GM12878 (cell line): ENCODE measurements around the gene KIF23. TPM values are rescaled to one million over a fixed set of nuclear protein-coding genes. Genes with fewer than 3 reads are reported as not detected.

Experiments
- ATAC-seq: fragments of 200-7000 bp; cut with Tn5 transposase; 3 replicates; pipeline ENCODE4 v1.9.1; 2020; ENCODE audit warnings: mild to moderate bottlenecking, moderate library complexity
- BruUV-seq: library from RNA; stranded (reverse); fragments of 400-500 nt; replicated peaks from 2 replicates; lab custom pipeline; 2021; lab: Mats Ljungman, UMichigan
- CTCF ChIA-PET: fragments of 300-600 bp; sonication (Branson Sonifier 250); formaldehyde crosslinking; extraction: SDS; loops from one replicate; lab custom pipeline; 2021; ENCODE audit warnings: inconsistent platforms; lab: Yijun Ruan, JAX
- POLR2A ChIA-PET: fragments of 350-600 bp; formaldehyde crosslinking; extraction: SDS; loops from one replicate; lab custom pipeline; 2021; ENCODE audit warnings: inconsistent platforms; lab: Charles Lee
- RAD21 ChIA-PET: fragments of 300-600 bp; sonication (Branson Sonifier 250); formaldehyde crosslinking; loops from one replicate; lab custom pipeline; 2023; ENCODE audit warnings: antibody characterized with exemption; ENCODE audit not compliant: unreplicated experiment; lab: Charles Lee
- SMC1A ChIA-PET: fragments of 300-600 bp; sonication (Branson Sonifier 250); formaldehyde crosslinking; loops from one replicate; lab custom pipeline; 2023; ENCODE audit not compliant: unreplicated experiment, uncharacterized antibody; lab: Charles Lee
- DNase-seq: peaks from one replicate; pipeline ENCODE4 v3.0.0-alpha.2; 2011; ENCODE audit warnings: low read depth, low spot score
- FAIRE-seq: peaks from 3 replicates; lab custom pipeline; 2011; peaks lifted over from hg19 to GRCh38; lab: Jason Lieb, UNC
- H2AFZ ChIP-seq: 2 replicates; pipeline ENCODE4 v1.6.0; 2011; ENCODE audit warnings: low read depth, low read length, control low read depth; ENCODE audit not compliant: control insufficient read depth
- H3K27ac ChIP-seq: 2 replicates; pipeline ENCODE4 v1.5.1; 2011; ENCODE audit warnings: control low read depth; ENCODE audit not compliant: control insufficient read depth, insufficient read depth
- H3K27me3 ChIP-seq, 2 experiments: replicated peaks in 1 of 2; 2 replicates each; pipeline versions ENCODE4 v1.6.0 to v1.6.1; 2011; ENCODE audit warnings: low read length in 1 of 2; ENCODE audit not compliant: control insufficient read depth in 2 of 2, insufficient read depth in 2 of 2
- H3K36me3 ChIP-seq, 2 experiments: 2 replicates each; pipeline ENCODE4 v1.5.1; 2011; ENCODE audit warnings: low read length in 1 of 2; ENCODE audit not compliant: control insufficient read depth in 2 of 2, insufficient read depth in 2 of 2
- H3K4me1 ChIP-seq: 2 replicates; pipeline ENCODE4 v1.6.1; 2011; ENCODE audit warnings: mild to moderate bottlenecking, low read length, moderate library complexity, mixed read lengths; ENCODE audit not compliant: control insufficient read depth, insufficient read depth
- H3K4me2 ChIP-seq: 2 replicates; pipeline ENCODE4 v1.6.0; 2011; ENCODE audit warnings: control low read depth; ENCODE audit not compliant: control insufficient read depth, insufficient read depth
- H3K4me3 ChIP-seq: fragments of 200-600 bp; sonication (generic); 2 replicates; pipeline ENCODE4 v1.5.1; 2016
- H3K79me2 ChIP-seq: 2 replicates; pipeline ENCODE4 v1.6.0; 2011; ENCODE audit warnings: low read length; ENCODE audit not compliant: control insufficient read depth, insufficient read depth
- H3K9ac ChIP-seq: 2 replicates; pipeline ENCODE4 v1.8.0; 2011; ENCODE audit warnings: low read length, control low read depth, mixed read lengths; ENCODE audit not compliant: control insufficient read depth, insufficient read depth
- H3K9me3 ChIP-seq: replicated peaks from 3 replicates; pipeline ENCODE4 v1.5.1; 2011; ENCODE audit warnings: mild to moderate bottlenecking, low read length; ENCODE audit not compliant: control insufficient read depth, insufficient read depth
- H4K20me1 ChIP-seq: 2 replicates; pipeline ENCODE4 v1.6.0; 2011; ENCODE audit not compliant: control insufficient read depth, insufficient read depth
- CHD4 ChIP-seq: fragments of 200-600 bp; sonication (generic); IDR thresholded peaks from 2 replicates; pipeline ENCODE4 v1.6.1; 2016; ENCODE audit warnings: mild to moderate bottlenecking
- E2F8 ChIP-seq: fragments of 450-650 bp; IDR thresholded peaks from 2 replicates; pipeline ENCODE4 v1.6.1; 2018; ENCODE audit warnings: mild to moderate bottlenecking, low read depth, moderate library complexity; ENCODE audit not compliant: partially characterized antibody
- FOXM1 ChIP-seq: IDR thresholded peaks from 2 replicates; pipeline ENCODE4 v1.6.1; 2012; ENCODE audit warnings: low read depth, mild to moderate bottlenecking, inconsistent platforms, low read length, moderate library complexity
- KLF5 ChIP-seq: fragments of 450-650 bp; IDR thresholded peaks from 2 replicates; pipeline ENCODE4 v1.6.1; 2014; ENCODE audit warnings: mild to moderate bottlenecking; ENCODE audit not compliant: partially characterized antibody
- MAX ChIP-seq: IDR thresholded peaks from 2 replicates; pipeline ENCODE4 v1.6.1; 2012; ENCODE audit warnings: low read depth, low read length, improper control_type of control experiment
- PAX8 ChIP-seq: fragments of 450-650 bp; IDR thresholded peaks from 2 replicates; pipeline ENCODE4 v1.6.1; 2017; ENCODE audit warnings: mild to moderate bottlenecking, moderate library complexity
- RB1 ChIP-seq: fragments of 450-650 bp; formaldehyde crosslinking; IDR thresholded peaks from 2 replicates; pipeline ENCODE4 v1.6.1; 2017; ENCODE audit warnings: mild to moderate bottlenecking, borderline replicate concordance
- SMARCA5 ChIP-seq: fragments of 450-650 bp; IDR thresholded peaks from 2 replicates; pipeline ENCODE4 v1.6.1; 2017; ENCODE audit warnings: mild to moderate bottlenecking
- SP1 ChIP-seq: IDR thresholded peaks from one replicate; pipeline ENCODE4 v1.6.1; 2011; ENCODE audit warnings: low read depth, low read length
- SPI1 ChIP-seq: IDR thresholded peaks from 2 replicates; pipeline ENCODE4 v1.6.1; 2011; ENCODE audit warnings: low read depth, mild to moderate bottlenecking, low read length, moderate library complexity, borderline replicate concordance; ENCODE audit not compliant: insufficient read depth
- STAT1 ChIP-seq: fragments of 450-650 bp; conservative IDR thresholded peaks from 2 replicates; pipeline ENCODE4 v1.6.1; 2014; ENCODE audit warnings: antibody characterized with exemption, mild to moderate bottlenecking
- TBL1XR1 ChIP-seq: IDR thresholded peaks from 2 replicates; pipeline ENCODE4 v1.6.1; 2012; ENCODE audit warnings: low read depth, low read length, improper control_type of control experiment
- WRNIP1 ChIP-seq: IDR thresholded peaks from 2 replicates; pipeline ENCODE4 v1.6.1; 2011; ENCODE audit warnings: low read depth, low read length, improper control_type of control experiment, borderline replicate concordance
- YY1 ChIP-seq: IDR thresholded peaks from 2 replicates; pipeline ENCODE4 v1.6.1; 2011; ENCODE audit warnings: low read depth, mild to moderate bottlenecking, low read length
- ZBED1 ChIP-seq: IDR thresholded peaks from 2 replicates; pipeline ENCODE4 v1.6.1; 2016; ENCODE audit warnings: borderline replicate concordance
- ZNF274 ChIP-seq: IDR thresholded peaks from one replicate; pipeline ENCODE4 v1.8.0; 2011; ENCODE audit not compliant: insufficient read length, insufficient read depth
- WGBS: methylation state at CpG from one replicate; pipeline ENCODE4 v1.1.6; 2016; ENCODE audit warnings: low lambda C conversion rate; ENCODE audit not compliant: insufficient replicate concordance, insufficient coverage; ENCODE audit errors: missing lambda C conversion rate; 5-methylcytosine and 5-hydroxymethylcytosine counted together
- in situ Hi-C: fragments of 300-500 bp; cut with MboI; formaldehyde crosslinking; loops from 9 replicates; pipeline ENCODE4 v1.14.3; 2018; ENCODE audit warnings: mixed read lengths
- intact Hi-C: fragments of 100-400 bp; cut with micrococcal nuclease; formaldehyde crosslinking; loops from one replicate; pipeline ENCODE4 v1.14.2; 2022; ENCODE audit not compliant: unreplicated experiment
- polyA plus RNA-seq, 11 experiments: library from polyadenylated mRNA; depleted of rRNA in 4 of 11; unstranded in 6 of 11; stranded (reverse) in 5 of 11; fragments of >200 nt; fragmentation: Nextera tagmentation in 4 of 11; fragmentation: Illumina TruSeq in 1 of 11; extraction: Ambion mirVana in 4 of 11; extraction: Trizol in 1 of 11; gene quantifications; 1 replicate in 1 of 11; 2 replicates in 10 of 11; pipeline versions ENCODE4 v1.2.1 to v1.2.3, GENCODE V29; 2011 to 2016; ENCODE audit warnings: inconsistent platforms in 2 of 11, missing spikeins in 2 of 11, low read depth in 1 of 11
- total RNA-seq, 4 experiments: library from RNA; depleted of rRNA in 3 of 4; stranded (reverse); fragments of >200 nt in 3 of 4; fragmentation: Illumina TruSeq in 1 of 4; extraction: Trizol in 1 of 4; gene quantifications; 2 replicates each; pipeline versions ENCODE4 v1.2.1 to v1.2.3, GENCODE V29; 2013 to 2021
- TF ChIP-seq, protein P1 (sequence below): fragments of 150-350 bp; IDR thresholded peaks from 2 replicates; pipeline ENCODE4 v1.6.1; 2016; ENCODE audit warnings: low read depth, low read length

The KIF23 gene
- total and polyA plus RNA-seq, 10 of the 15 experiments (the other 5 are each of a cell fraction or from before 2014, with no cell fraction given): 28.0 to 62.5 (median 46.6) TPM

GRCh38 chr15:69452692-69453521, 38.8 kb downstream of the KIF23 start, which contains the start of gene RPLP1:
Gene RPLP1, plus strand, starts transcription at chr15:69452818. Its CDS starts 131 bp downstream, at chr15:69452949.
- H3K9me3 ChIP-seq: no peaks in the 10 kb centered on the region
- BruUV-seq: no TSS peak
- H3K27me3 ChIP-seq: no peaks in the 10 kb centered on the region
- ChIA-PET RAD21 (interaction anchor here (1.3 to 4.0 kb wide), 3 partner anchors 10 to 37 kb away, joined by 5 to 28 read pairs (median 23); partner anchors contain the start of gene KIF23), POLR2A (interaction anchor here (0.8 to 3.5 kb wide), 8 partner anchors 10 to 58 kb away, joined by 3 to 29 read pairs (median 5); partner anchors contain the start of gene KIF23), SMC1A (interaction anchor here (1.4 to 3.4 kb wide), 4 partner anchors 10 to 41 kb away, joined by 4 to 13 read pairs (median 6); no protein-coding TSS in a partner anchor), CTCF (interaction anchor here (0.7 to 4.6 kb wide), 4 partner anchors 10 to 40 kb away, joined by 3 to 53 read pairs (median 6); no protein-coding TSS in a partner anchor)
- H3K4me1 ChIP-seq: peaks cover 5% of the 10 kb centered on the region; the same call in 1 of the 2 replicates
- H2AFZ ChIP-seq: peak within 1 kb of the TSS; percentile 76
- peak within 1 kb of the TSS; percentile 79 for H3K27ac ChIP-seq
- H3K36me3 ChIP-seq: peaks cover 6 to 23% of the 10 kb centered on the region in 2 experiments
- peaks cover 34% of the 10 kb centered on the region for H3K79me2 ChIP-seq
- peak; percentile 77 for DNase-seq
- H4K20me1 ChIP-seq: peaks cover 9% of the 10 kb centered on the region
- in situ Hi-C loops (no loop called here), intact Hi-C loops (no loop called here)
- peak within 1 kb of the TSS; percentile 96 for H3K9ac ChIP-seq
- under 1% methylated on average over 77 of the region's 77 CpGs for WGBS
- peak within 1 kb of the TSS; percentile 89 for H3K4me3 ChIP-seq
- peak; percentile 93 for ATAC-seq
- peak; percentile 78 for FAIRE-seq
- H3K4me2 ChIP-seq: peak within 1 kb of the TSS; percentile 74
- TF ChIP-seq SPI1 (no peak), STAT1 (no peak; the same call in 1 of the 2 replicates), RB1 (peak; percentile 87; the same call in 1 of the 2 replicates), E2F8 (no peak), SMARCA5 (peak; percentile 49), WRNIP1 (no peak), ZBED1 (peak; percentile 89; the same call in 1 of the 2 replicates), FOXM1 (no peak), SP1 (peak; percentile 77), ZNF274 (no peak), CHD4 (no peak), PAX8 (no peak), TBL1XR1 (no peak), KLF5 (peak; percentile 24), MAX (peak; percentile 80), YY1 (0 out of 2 replicates have a peak, but pooled peaks have one; percentile 41)
- TF ChIP-seq, protein P1, sequence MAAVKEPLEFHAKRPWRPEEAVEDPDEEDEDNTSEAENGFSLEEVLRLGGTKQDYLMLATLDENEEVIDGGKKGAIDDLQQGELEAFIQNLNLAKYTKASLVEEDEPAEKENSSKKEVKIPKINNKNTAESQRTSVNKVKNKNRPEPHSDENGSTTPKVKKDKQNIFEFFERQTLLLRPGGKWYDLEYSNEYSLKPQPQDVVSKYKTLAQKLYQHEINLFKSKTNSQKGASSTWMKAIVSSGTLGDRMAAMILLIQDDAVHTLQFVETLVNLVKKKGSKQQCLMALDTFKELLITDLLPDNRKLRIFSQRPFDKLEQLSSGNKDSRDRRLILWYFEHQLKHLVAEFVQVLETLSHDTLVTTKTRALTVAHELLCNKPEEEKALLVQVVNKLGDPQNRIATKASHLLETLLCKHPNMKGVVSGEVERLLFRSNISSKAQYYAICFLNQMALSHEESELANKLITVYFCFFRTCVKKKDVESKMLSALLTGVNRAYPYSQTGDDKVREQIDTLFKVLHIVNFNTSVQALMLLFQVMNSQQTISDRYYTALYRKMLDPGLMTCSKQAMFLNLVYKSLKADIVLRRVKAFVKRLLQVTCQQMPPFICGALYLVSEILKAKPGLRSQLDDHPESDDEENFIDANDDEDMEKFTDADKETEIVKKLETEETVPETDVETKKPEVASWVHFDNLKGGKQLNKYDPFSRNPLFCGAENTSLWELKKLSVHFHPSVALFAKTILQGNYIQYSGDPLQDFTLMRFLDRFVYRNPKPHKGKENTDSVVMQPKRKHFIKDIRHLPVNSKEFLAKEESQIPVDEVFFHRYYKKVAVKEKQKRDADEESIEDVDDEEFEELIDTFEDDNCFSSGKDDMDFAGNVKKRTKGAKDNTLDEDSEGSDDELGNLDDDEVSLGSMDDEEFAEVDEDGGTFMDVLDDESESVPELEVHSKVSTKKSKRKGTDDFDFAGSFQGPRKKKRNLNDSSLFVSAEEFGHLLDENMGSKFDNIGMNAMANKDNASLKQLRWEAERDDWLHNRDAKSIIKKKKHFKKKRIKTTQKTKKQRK: no peak
